Measurements from ENCODE around the gene ATXN7. TPM values are rescaled to one million over a fixed set of nuclear protein-coding genes. Genes with fewer than 3 reads are reported as not detected.

Gene ATXN7
- total RNA-seq, 8 experiments from 2014 or later: 5.1 to 35.5 (median 10.4) TPM

GRCh38 chr3:63998852-63999754 is 135.4 kb downstream of the ATXN7 start:
- Histone ChIP-seq H3K4me3 (no peak overlapping the region), H3K27ac (no peak overlapping the region), H3K4me1 (replicated peaks in 1 of 2) (no peaks in the 10 kb centered on the region)
- ATAC-seq (replicated peaks in 6 of 8): no peak
- in situ Hi-C loops (cut with MboI; ENCODE audit: low pct_unique_long_range_greater_than_20kb in 2 of 9, low sequenced_read_pairs in 9 of 9, unreplicated experiment in 9 of 9): loop anchor here in 1 of 9 experiments (25.0 kb wide), 1 partner anchor 637 kb away; no protein-coding TSS in a partner anchor
- 70 to 93% (median 77%) methylated on average over 3 to 9 of the region's 10 CpGs; no CpG with 5 or more reads in 2 of the 10 experiments for WGBS, 10 experiments

GRCh38 chr3:64000453-64001055 is 136.9 kb downstream of the ATXN7 start:
- WGBS, 10 experiments: 51 to 100% (median 67%) methylated on average over 2 to 9 of the region's 9 CpGs; no CpG with 5 or more reads in 1 of the 10 experiments
- no peak overlapping the region for H3K4me3 ChIP-seq
- H3K4me1 ChIP-seq (replicated peaks in 1 of 2): no peaks in the 10 kb centered on the region
- in situ Hi-C loops (cut with MboI; ENCODE audit: low pct_unique_long_range_greater_than_20kb in 2 of 9, low sequenced_read_pairs in 9 of 9, unreplicated experiment in 9 of 9): no loop called here
- no peak overlapping the region for H3K27ac ChIP-seq
- no peak for ATAC-seq (replicated peaks in 6 of 8)

GRCh38 chr3:64002233-64002632 is 138.6 kb downstream of the ATXN7 start:
- in situ Hi-C loops (cut with MboI; ENCODE audit: low pct_unique_long_range_greater_than_20kb in 2 of 9, low sequenced_read_pairs in 9 of 9, unreplicated experiment in 9 of 9): no loop called here
- H3K4me1 ChIP-seq (replicated peaks in 1 of 2): no peaks in the 10 kb centered on the region
- no peak overlapping the region for H3K27ac ChIP-seq
- ATAC-seq (replicated peaks in 6 of 8): peak in 3 of 8 experiments; percentile 40 to 90 (median 48)
- 71 to 100% (median 90%) methylated on average over 1 to 4 of the region's 4 CpGs; no CpG with 5 or more reads in 1 of the 10 experiments for WGBS, 10 experiments
- H3K4me3 ChIP-seq: no peak overlapping the region

GRCh38 chr3:64003589-64003988 is 139.9 kb downstream of the ATXN7 start:
- no peak for ATAC-seq (replicated peaks in 6 of 8)
- in situ Hi-C loops (cut with MboI; ENCODE audit: low pct_unique_long_range_greater_than_20kb in 2 of 9, low sequenced_read_pairs in 9 of 9, unreplicated experiment in 9 of 9): no loop called here
- Histone ChIP-seq H3K27ac (no peak overlapping the region), H3K4me1 (replicated peaks in 1 of 2) (no peaks in the 10 kb centered on the region), H3K4me3 (no peak overlapping the region)
- 44 to 100% (median 94%) methylated on average over 1 to 2 of the region's 2 CpGs for WGBS, 10 experiments

GRCh38 chr3:64008017-64008416 is 144.3 kb downstream of the ATXN7 start:
- H3K4me1 ChIP-seq (replicated peaks in 1 of 2): no peaks in the 10 kb centered on the region
- no peak for ATAC-seq (replicated peaks in 6 of 8)
- WGBS, 10 experiments: 85 to 100% (median 97%) methylated on average over 1 to 2 of the region's 2 CpGs
- in situ Hi-C loops (cut with MboI; ENCODE audit: low pct_unique_long_range_greater_than_20kb in 2 of 9, low sequenced_read_pairs in 9 of 9, unreplicated experiment in 9 of 9): no loop called here
- H3K4me3 ChIP-seq: no peak overlapping the region
- H3K27ac ChIP-seq: no peak overlapping the region

- no peaks in the 10 kb centered on the region for H3K4me1 ChIP-seq (replicated peaks in 1 of 2)
- 83 to 100% (median 90%) methylated on average over 2 to 7 of the region's 7 CpGs for WGBS, 10 experiments
- no peak overlapping the region for H3K27ac ChIP-seq
- no peak for ATAC-seq (replicated peaks in 6 of 8)
- H3K4me3 ChIP-seq: no peak overlapping the region
- in situ Hi-C loops (cut with MboI; ENCODE audit: low pct_unique_long_range_greater_than_20kb in 2 of 9, low sequenced_read_pairs in 9 of 9, unreplicated experiment in 9 of 9): no loop called here
These were observed 145.1 kb downstream of the ATXN7 start for GRCh38 chr3:64008487-64009351.

- Histone ChIP-seq H3K4me3 (no peak overlapping the region), H3K4me1 (replicated peaks in 1 of 2) (no peaks in the 10 kb centered on the region), H3K27ac (no peak overlapping the region)
- in situ Hi-C loops (cut with MboI; ENCODE audit: low pct_unique_long_range_greater_than_20kb in 2 of 9, low sequenced_read_pairs in 9 of 9, unreplicated experiment in 9 of 9): no loop called here
- 74 to 100% (median 96%) methylated on average over 1 to 7 of the region's 7 CpGs for WGBS, 10 experiments
- ATAC-seq (replicated peaks in 6 of 8): no peak
These were observed 145.9 kb downstream of the ATXN7 start for GRCh38 chr3:64009528-64009927.

GRCh38 chr3:64010199-64010598 is 146.5 kb downstream of the ATXN7 start:
- in situ Hi-C loops (cut with MboI; ENCODE audit: low pct_unique_long_range_greater_than_20kb in 2 of 9, low sequenced_read_pairs in 9 of 9, unreplicated experiment in 9 of 9): no loop called here
- H3K4me3 ChIP-seq: no peak overlapping the region
- no peaks in the 10 kb centered on the region for H3K4me1 ChIP-seq (replicated peaks in 1 of 2)
- 0 to 100% (median 88%) methylated on average over 1 to 5 of the region's 5 CpGs for WGBS, 10 experiments
- ATAC-seq (replicated peaks in 6 of 8): no peak
- no peak overlapping the region for H3K27ac ChIP-seq

- H3K4me1 ChIP-seq (replicated peaks in 1 of 2): no peaks in the 10 kb centered on the region
- no peak overlapping the region for H3K27ac ChIP-seq
- in situ Hi-C loops (cut with MboI; ENCODE audit: low pct_unique_long_range_greater_than_20kb in 2 of 9, low sequenced_read_pairs in 9 of 9, unreplicated experiment in 9 of 9): no loop called here
- 66 to 100% (median 92%) methylated on average over 1 to 5 of the region's 5 CpGs for WGBS, 10 experiments
- peak in 3 of 8 experiments; percentile 43 to 91 (median 87) for ATAC-seq (replicated peaks in 6 of 8)
- no peak overlapping the region for H3K4me3 ChIP-seq
These were observed 148.0 kb downstream of the ATXN7 start for GRCh38 chr3:64011685-64012084.

GRCh38 chr3:64016941-64017620 is 153.4 kb downstream of the ATXN7 start:
- Histone ChIP-seq H3K27ac (no peak overlapping the region), H3K4me3 (no peak overlapping the region), H3K4me1 (replicated peaks in 1 of 2) (peaks cover under 1 to 3% of the 10 kb centered on the region in 2 donors)
- in situ Hi-C loops (cut with MboI; ENCODE audit: low pct_unique_long_range_greater_than_20kb in 2 of 9, low sequenced_read_pairs in 9 of 9, unreplicated experiment in 9 of 9): no loop called here
- peak in 2 of 8 experiments; percentile 18 to 36 for ATAC-seq (replicated peaks in 6 of 8)
- WGBS, 10 experiments: 0 to 100% (median 92%) methylated on average over 1 to 3 of the region's 3 CpGs; no CpG with 5 or more reads in 1 of the 10 experiments

- Histone ChIP-seq H3K27ac (no peak overlapping the region), H3K4me3 (no peak overlapping the region), H3K4me1 (replicated peaks in 1 of 2) (peaks cover 5 to 7% of the 10 kb centered on the region in 2 donors)
- 56 to 100% (median 90%) methylated on average over 1 to 3 of the region's 3 CpGs for WGBS, 10 experiments
- ATAC-seq (replicated peaks in 6 of 8): no peak
- in situ Hi-C loops (cut with MboI; ENCODE audit: low pct_unique_long_range_greater_than_20kb in 2 of 9, low sequenced_read_pairs in 9 of 9, unreplicated experiment in 9 of 9): no loop called here
These were observed 155.6 kb downstream of the ATXN7 start for GRCh38 chr3:64019271-64019670.

GRCh38 chr3:64019879-64020278 is 156.2 kb downstream of the ATXN7 start:
- in situ Hi-C loops (cut with MboI; ENCODE audit: low pct_unique_long_range_greater_than_20kb in 2 of 9, low sequenced_read_pairs in 9 of 9, unreplicated experiment in 9 of 9): loop anchor here in 3 of 9 experiments (10.0 kb wide), 2 partner anchors 375 to 465 kb away; no protein-coding TSS in a partner anchor
- 67 to 100% (median 91%) methylated on average over 1 to 2 of the region's 2 CpGs; no CpG with 5 or more reads in 1 of the 10 experiments for WGBS, 10 experiments
- no peak for ATAC-seq (replicated peaks in 6 of 8)

More at GRCh38 chr3:64019879-64020278, 156.2 kb downstream of the ATXN7 start:
- Histone ChIP-seq H3K27ac (no peak overlapping the region), H3K4me3 (no peak overlapping the region), H3K4me1 (replicated peaks in 1 of 2) (peaks cover 5 to 7% of the 10 kb centered on the region in 2 donors)

All from motor neuron (in vitro differentiated cells).